LNCaP clone FGC (cell line): ENCODE data around the gene BEST3.
A peak's percentile ranks its signal among the peaks of the same experiment; 100 is the strongest.
"Not testable (repeated sequence)": the region's sequence is repeated elsewhere in the genome, so short reads cannot be mapped to it uniquely, and the experiment has no call there.

Experiments used
- DNase-seq: peaks from one replicate; pipeline ENCODE4 v3.0.0-alpha.2; 2011; ENCODE audit warnings: low read depth
- H3K4me3 ChIP-seq: 2 replicates; pipeline ENCODE4 v1.5.1; 2011; ENCODE audit warnings: mild to moderate bottlenecking, low read depth, low read length, control low read depth
- CTCF ChIP-seq: IDR thresholded peaks from 2 replicates; pipeline ENCODE4 v1.5.1; 2012; ENCODE audit warnings: mild to moderate bottlenecking; ENCODE audit not compliant: control insufficient read depth, insufficient read depth; ENCODE audit errors: extremely low read depth

The BEST3 gene

GRCh38 chr12:69664930-69665377 lies 34.1 kb downstream of the BEST3 start:
- peak; percentile 49 for DNase-seq
- peak; percentile 50 for TF ChIP-seq CTCF
- not testable (repeated sequence) for H3K4me3 ChIP-seq

- no peak overlapping the region for H3K4me3 ChIP-seq
- DNase-seq: no peak
- no peak for TF ChIP-seq CTCF
These were observed 35.4 kb downstream of the BEST3 start for GRCh38 chr12:69663726-69664125.

GRCh38 chr12:69662764-69663163 lies 36.3 kb downstream of the BEST3 start:
- TF ChIP-seq CTCF: no peak
- no peak for DNase-seq
- no peak overlapping the region for H3K4me3 ChIP-seq

- DNase-seq: no peak
- no peak for TF ChIP-seq CTCF
- no peak overlapping the region for H3K4me3 ChIP-seq
These were observed 37.7 kb downstream of the BEST3 start for GRCh38 chr12:69661386-69661785.

- no peak for TF ChIP-seq CTCF
- no peak for DNase-seq
- no peak overlapping the region for H3K4me3 ChIP-seq
These were observed 38.8 kb downstream of the BEST3 start for GRCh38 chr12:69660164-69660863.

- no peak for TF ChIP-seq CTCF
- no peak overlapping the region for H3K4me3 ChIP-seq
- no peak for DNase-seq
These were observed 40.9 kb downstream of the BEST3 start for GRCh38 chr12:69658203-69658602.

- no peak overlapping the region for H3K4me3 ChIP-seq
- no peak for TF ChIP-seq CTCF
- DNase-seq: no peak
These were observed 41.5 kb downstream of the BEST3 start for GRCh38 chr12:69657376-69658137.
